Astrocyte (in vitro differentiated cells and primary cell): Measurements from ENCODE around the gene DDIT4.

Experiments used
- CTCF ChIP-seq: IDR thresholded peaks from 2 replicates; pipeline ENCODE4 v1.5.1; 2011; ENCODE audit warnings: low read depth, mild to moderate bottlenecking, inconsistent platforms, low read length, moderate library complexity; ENCODE audit not compliant: insufficient read depth
- EZH2 ChIP-seq: IDR thresholded peaks from 2 replicates; pipeline ENCODE4 v1.6.1; 2012; ENCODE audit warnings: mild to moderate bottlenecking, low read length, inconsistent platforms; ENCODE audit not compliant: insufficient read depth

GRCh38 chr10:72298592-72299519 is 25.1 kb downstream of the DDIT4 start:
- TF ChIP-seq CTCF: no peak
- no peak for TF ChIP-seq EZH2
